ENCODE measurements around the gene TSHB.

DNA sequence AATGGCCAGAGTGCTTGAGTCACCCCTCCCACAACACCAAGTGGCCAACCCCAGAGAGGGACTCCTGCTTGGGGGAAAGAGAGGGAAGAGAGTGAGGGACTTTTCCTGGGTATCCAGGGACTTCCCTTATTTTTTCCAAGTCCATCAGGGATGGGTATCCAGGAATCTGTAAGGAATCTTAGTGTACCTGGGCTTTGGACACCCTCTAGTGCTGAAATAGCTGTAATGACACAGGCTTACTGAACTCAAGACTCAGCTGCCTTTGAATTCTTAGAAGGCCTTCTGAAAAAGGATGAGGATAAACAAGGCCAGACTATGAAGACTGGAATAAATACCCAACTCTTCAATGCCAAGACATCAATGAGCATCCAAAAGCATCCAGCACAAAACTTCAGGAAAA, 12.0 kb downstream of the TSHB start:
- TF ChIP-seq, protein P1, sequence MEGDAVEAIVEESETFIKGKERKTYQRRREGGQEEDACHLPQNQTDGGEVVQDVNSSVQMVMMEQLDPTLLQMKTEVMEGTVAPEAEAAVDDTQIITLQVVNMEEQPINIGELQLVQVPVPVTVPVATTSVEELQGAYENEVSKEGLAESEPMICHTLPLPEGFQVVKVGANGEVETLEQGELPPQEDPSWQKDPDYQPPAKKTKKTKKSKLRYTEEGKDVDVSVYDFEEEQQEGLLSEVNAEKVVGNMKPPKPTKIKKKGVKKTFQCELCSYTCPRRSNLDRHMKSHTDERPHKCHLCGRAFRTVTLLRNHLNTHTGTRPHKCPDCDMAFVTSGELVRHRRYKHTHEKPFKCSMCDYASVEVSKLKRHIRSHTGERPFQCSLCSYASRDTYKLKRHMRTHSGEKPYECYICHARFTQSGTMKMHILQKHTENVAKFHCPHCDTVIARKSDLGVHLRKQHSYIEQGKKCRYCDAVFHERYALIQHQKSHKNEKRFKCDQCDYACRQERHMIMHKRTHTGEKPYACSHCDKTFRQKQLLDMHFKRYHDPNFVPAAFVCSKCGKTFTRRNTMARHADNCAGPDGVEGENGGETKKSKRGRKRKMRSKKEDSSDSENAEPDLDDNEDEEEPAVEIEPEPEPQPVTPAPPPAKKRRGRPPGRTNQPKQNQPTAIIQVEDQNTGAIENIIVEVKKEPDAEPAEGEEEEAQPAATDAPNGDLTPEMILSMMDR (IDR thresholded peaks at IDR 0.05), result no peak
- no peak for TF ChIP-seq POLR2A (IDR thresholded peaks at IDR 0.05)
- no peak for TF ChIP-seq EP300 (IDR thresholded peaks at IDR 0.05)

Data from tibial nerve (tissue), 4 donors.